Bronchial epithelial cell (primary cell): ENCODE data around the gene CCAR1. TPM values are rescaled to one million over a fixed set of nuclear protein-coding genes. Genes with fewer than 3 reads are reported as not detected.
"Not testable (repeated sequence)": the region's sequence is repeated elsewhere in the genome, so short reads cannot be mapped to it uniquely, and the experiment has no call there.

Experiments used
- DNase-seq: peaks from one replicate; pipeline ENCODE4 v3.0.0-alpha.2; 2010; ENCODE audit warnings: low read depth
- FAIRE-seq: peaks from 2 replicates; lab custom pipeline; 2011; peaks lifted over from hg19 to GRCh38; lab: Jason Lieb, UNC
- H3K27me3 ChIP-seq: 2 replicates; pipeline ENCODE4 v1.5.1; 2011; ENCODE audit warnings: low read length; ENCODE audit not compliant: control insufficient read depth, insufficient read depth
- H3K36me3 ChIP-seq: 2 replicates; pipeline ENCODE4 v1.5.1; 2011; ENCODE audit warnings: low read length; ENCODE audit not compliant: control insufficient read depth, insufficient read depth
- H3K4me3 ChIP-seq: 2 replicates; pipeline ENCODE4 v1.5.1; 2011; ENCODE audit warnings: mild to moderate bottlenecking, low read depth, low read length, control low read depth
- total RNA-seq: library from RNA; depleted of rRNA; stranded (reverse); fragments of >200 nt; gene quantifications from 2 replicates; pipeline ENCODE4 v1.2.1, GENCODE V29; 2014
- TF ChIP-seq, protein P1 (sequence below): IDR thresholded peaks from 2 replicates; pipeline ENCODE4 v1.5.1; 2011; ENCODE audit warnings: mild to moderate bottlenecking, moderate library complexity, low read length, control low read depth, inconsistent platforms; ENCODE audit not compliant: insufficient read depth, severe bottlenecking

Gene CCAR1
- total RNA-seq, 1 donor from 2014 or later, result 19.2 TPM

- no peak for FAIRE-seq
- TF ChIP-seq, protein P1, sequence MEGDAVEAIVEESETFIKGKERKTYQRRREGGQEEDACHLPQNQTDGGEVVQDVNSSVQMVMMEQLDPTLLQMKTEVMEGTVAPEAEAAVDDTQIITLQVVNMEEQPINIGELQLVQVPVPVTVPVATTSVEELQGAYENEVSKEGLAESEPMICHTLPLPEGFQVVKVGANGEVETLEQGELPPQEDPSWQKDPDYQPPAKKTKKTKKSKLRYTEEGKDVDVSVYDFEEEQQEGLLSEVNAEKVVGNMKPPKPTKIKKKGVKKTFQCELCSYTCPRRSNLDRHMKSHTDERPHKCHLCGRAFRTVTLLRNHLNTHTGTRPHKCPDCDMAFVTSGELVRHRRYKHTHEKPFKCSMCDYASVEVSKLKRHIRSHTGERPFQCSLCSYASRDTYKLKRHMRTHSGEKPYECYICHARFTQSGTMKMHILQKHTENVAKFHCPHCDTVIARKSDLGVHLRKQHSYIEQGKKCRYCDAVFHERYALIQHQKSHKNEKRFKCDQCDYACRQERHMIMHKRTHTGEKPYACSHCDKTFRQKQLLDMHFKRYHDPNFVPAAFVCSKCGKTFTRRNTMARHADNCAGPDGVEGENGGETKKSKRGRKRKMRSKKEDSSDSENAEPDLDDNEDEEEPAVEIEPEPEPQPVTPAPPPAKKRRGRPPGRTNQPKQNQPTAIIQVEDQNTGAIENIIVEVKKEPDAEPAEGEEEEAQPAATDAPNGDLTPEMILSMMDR, result no peak
- H3K4me3 ChIP-seq, result no peak overlapping the region
Observed at GRCh38 chr10:68705548-68705947, 15.5 kb upstream of the CCAR1 start.

DNA sequence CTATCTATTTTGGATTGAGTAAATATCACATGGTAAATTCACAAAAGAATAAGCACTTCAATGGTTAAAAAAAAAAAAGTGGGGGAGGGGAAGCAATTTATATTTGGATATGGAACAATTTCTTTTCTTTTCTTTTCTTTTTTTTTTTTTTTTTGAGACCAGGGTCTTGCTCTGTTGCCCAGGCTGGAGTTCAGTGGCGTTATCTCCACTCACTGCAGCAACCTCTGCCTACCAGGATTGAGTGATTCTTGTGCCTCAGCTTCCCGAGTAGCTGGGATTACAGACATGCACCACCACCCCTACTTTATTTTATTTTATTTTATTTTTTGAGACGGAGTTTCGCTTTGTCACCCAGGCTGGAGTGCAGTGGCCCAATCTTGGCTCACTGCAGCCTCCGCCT, 12.1 kb upstream of the CCAR1 start:
- FAIRE-seq, H3K4me3 ChIP-seq, DNase-seq, H3K36me3 ChIP-seq, H3K27me3 ChIP-seq: not testable (repeated sequence)

More at GRCh38 chr10:68705548-68705947, 15.5 kb upstream of the CCAR1 start:
- Histone ChIP-seq H3K36me3 (no peaks in the 10 kb centered on the region), H3K27me3 (no peaks in the 10 kb centered on the region)
- no peak for DNase-seq

- FAIRE-seq, DNase-seq, H3K27me3 ChIP-seq, H3K4me3 ChIP-seq, H3K36me3 ChIP-seq: not testable (repeated sequence)
Observed at GRCh38 chr10:68713065-68713464, 8.0 kb upstream of the CCAR1 start.

- no peak for DNase-seq
- FAIRE-seq, result no peak
- Histone ChIP-seq H3K36me3 (no peaks in the 10 kb centered on the region), H3K27me3 (no peaks in the 10 kb centered on the region), H3K4me3 (no peak overlapping the region)
- TF ChIP-seq, protein P1, result no peak
Observed at GRCh38 chr10:68717435-68717834, 3.6 kb upstream of the CCAR1 start.

GRCh38 chr10:68721673-68722335, 765 bp downstream of the CCAR1 start:
- DNase-seq, result no peak
- Histone ChIP-seq H3K36me3 (peaks cover 5% of the 10 kb centered on the region), H3K4me3 (peak overlapping the region; percentile 98), H3K27me3 (no peaks in the 10 kb centered on the region)
- FAIRE-seq, result no peak
- TF ChIP-seq, protein P1, result no peak

DNA sequence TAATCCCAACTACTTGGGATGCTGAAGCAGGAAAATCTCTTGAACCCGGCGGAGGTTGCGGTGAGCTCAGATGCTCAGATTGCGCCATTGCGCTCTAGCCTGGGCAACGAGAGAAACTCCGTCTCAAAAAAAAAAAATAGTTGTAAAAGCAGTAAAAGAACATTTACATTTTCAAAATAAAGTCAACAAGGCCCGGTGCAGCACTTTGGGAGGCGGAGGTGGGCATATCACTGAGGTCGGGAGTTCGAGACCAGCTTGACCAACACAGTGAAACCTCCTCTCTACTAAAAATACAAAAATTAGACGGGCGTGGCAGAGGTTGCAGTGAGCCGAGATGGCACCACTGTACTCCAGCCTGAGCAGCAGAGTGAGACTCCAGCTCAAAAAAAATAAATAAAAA, 4.0 kb downstream of the CCAR1 start:
- DNase-seq (no peak), FAIRE-seq (no peak)
- H3K4me3 ChIP-seq, result no peak overlapping the region
- H3K27me3 ChIP-seq, result no peaks in the 10 kb centered on the region
- TF ChIP-seq, protein P1, result no peak
- H3K36me3 ChIP-seq, result peaks cover 9% of the 10 kb centered on the region

GRCh38 chr10:68727146-68727545, 6.1 kb downstream of the CCAR1 start:
- Histone ChIP-seq H3K36me3 (peaks cover 13% of the 10 kb centered on the region), H3K27me3 (no peaks in the 10 kb centered on the region), H3K4me3 (no peak overlapping the region)
- FAIRE-seq (no peak), DNase-seq (no peak)
- TF ChIP-seq, protein P1, result no peak
